Endodermal cell (in vitro differentiated cells): ENCODE data around the gene UCMA. TPM values are rescaled to one million over a fixed set of nuclear protein-coding genes. Genes with fewer than 3 reads are reported as not detected.

ENCODE experiments used
- DNase-seq: peaks from one replicate; pipeline ENCODE4 v3.0.0-alpha.2; 2017
- H3K27ac ChIP-seq: 2 replicates; pipeline ENCODE4 v1.5.1; 2013; ENCODE audit warnings: mild to moderate bottlenecking, low read depth, low read length, moderate library complexity
- H3K27me3 ChIP-seq: 2 replicates; pipeline ENCODE4 v1.6.1; 2013; ENCODE audit warnings: mild to moderate bottlenecking, low read length, moderate library complexity; ENCODE audit not compliant: insufficient read depth, control insufficient read depth, poor library complexity, severe bottlenecking
- H3K36me3 ChIP-seq: 2 replicates; pipeline ENCODE4 v1.7.0; 2013; ENCODE audit warnings: mild to moderate bottlenecking, low read length, moderate library complexity; ENCODE audit not compliant: control insufficient read depth, insufficient read depth
- H3K4me1 ChIP-seq: one replicate; pipeline ENCODE4 v1.7.0; 2013; ENCODE audit warnings: low read length; ENCODE audit not compliant: control insufficient read depth, insufficient read depth
- H3K4me3 ChIP-seq: 2 replicates; pipeline ENCODE4 v1.5.1; 2013; ENCODE audit warnings: mild to moderate bottlenecking, low read length, moderate library complexity
- H3K9ac ChIP-seq: 2 replicates; pipeline ENCODE4 v1.6.1; 2013; ENCODE audit warnings: mild to moderate bottlenecking, low read length, moderate library complexity; ENCODE audit not compliant: poor library complexity, severe bottlenecking; ENCODE audit errors: extremely low read depth
- H3K9me3 ChIP-seq: 2 replicates; pipeline ENCODE4 v1.6.1; 2013; ENCODE audit warnings: mild to moderate bottlenecking, low read length, moderate library complexity; ENCODE audit not compliant: control insufficient read depth
- H3K27ac Mint-ChIP-seq: 2 replicates; pipeline ENCODE4 v1.8.0; 2020; ENCODE audit warnings: mixed read lengths
- H3K27me3 Mint-ChIP-seq: 2 replicates; pipeline ENCODE4 v1.8.0; 2021; ENCODE audit warnings: mild to moderate bottlenecking, mixed read lengths; ENCODE audit not compliant: insufficient read depth
- H3K36me3 Mint-ChIP-seq: 2 replicates; pipeline ENCODE4 v1.8.0; 2020; ENCODE audit warnings: low read depth, mixed read lengths
- H3K4me1 Mint-ChIP-seq: 2 replicates; pipeline ENCODE4 v1.8.0; 2020; ENCODE audit warnings: mixed read lengths
- H3K4me3 Mint-ChIP-seq: 2 replicates; pipeline ENCODE4 v1.8.0; 2020; ENCODE audit warnings: mild to moderate bottlenecking, moderate library complexity, mixed read lengths
- H3K9me3 Mint-ChIP-seq: 2 replicates; pipeline ENCODE4 v1.8.0; 2020; ENCODE audit warnings: mild to moderate bottlenecking, mixed read lengths
- CTCF ChIP-seq: fragments of 200-600 bp; sonication (generic); conservative IDR thresholded peaks from 2 replicates; pipeline ENCODE4 v1.5.0; 2021; ENCODE audit warnings: antibody characterized with exemption, mild to moderate bottlenecking
- WGBS, 2 experiments: methylation state at CpG; one replicate each; pipeline versions ENCODE4 v1.1.5 to v1.1.7; 2013; ENCODE audit warnings: missing lambda C conversion rate in 2 of 2, mixed read lengths in 1 of 2; ENCODE audit not compliant: insufficient coverage in 1 of 2, insufficient read length in 1 of 2; 5-methylcytosine and 5-hydroxymethylcytosine counted together
- total RNA-seq, 2 donors: library from RNA; stranded (reverse); fragmentation: NEBNext Ultra II Directional in 1 of 2; extraction: Animal tissue kit (Norgen Biotek cat#: 25700) in 1 of 2; gene quantifications; 2 replicates in 1 of 2; 3 replicates in 1 of 2; pipeline ENCODE4 v1.2.1, GENCODE V29; 2021

The UCMA gene
- total RNA-seq, 2 donors from 2014 or later, result not detected

- Histone ChIP-seq H3K4me3 (no peak overlapping the region), H3K27ac (no peak overlapping the region), H3K27me3 (no peaks in the 10 kb centered on the region), H3K4me1 (no peaks in the 10 kb centered on the region), H3K36me3 (no peaks in the 10 kb centered on the region), H3K9ac (no peak overlapping the region), H3K9me3 (no peaks in the 10 kb centered on the region)
- H3K27me3 Mint-ChIP-seq, result no peaks in the 10 kb centered on the region
- peaks cover 2% of the 10 kb centered on the region for H3K9me3 Mint-ChIP-seq
- no peak for TF ChIP-seq CTCF
- WGBS, 2 experiments, result 86 to 89% methylated on average over 10 to 12 of the region's 12 CpGs
- DNase-seq, result peak; percentile 57
- peaks cover 20% of the 10 kb centered on the region for H3K4me1 Mint-ChIP-seq
- H3K4me3 Mint-ChIP-seq, result no peak overlapping the region
- H3K27ac Mint-ChIP-seq, result peak overlapping the region; percentile 77
- H3K36me3 Mint-ChIP-seq, result no peaks in the 10 kb centered on the region
Measured at GRCh38 chr10:13272164-13272571, 38.0 kb upstream of the UCMA start.

GRCh38 chr10:13271552-13272163 is 37.5 kb upstream of the UCMA start:
- Histone ChIP-seq H3K36me3 (no peaks in the 10 kb centered on the region), H3K4me3 (no peak overlapping the region), H3K4me1 (no peaks in the 10 kb centered on the region), H3K27me3 (no peaks in the 10 kb centered on the region), H3K9ac (no peak overlapping the region), H3K27ac (no peak overlapping the region), H3K9me3 (no peaks in the 10 kb centered on the region)
- Mint-ChIP-seq H3K9me3 (peaks cover 2% of the 10 kb centered on the region), H3K27ac (peak overlapping the region; percentile 77), H3K27me3 (no peaks in the 10 kb centered on the region), H3K36me3 (no peaks in the 10 kb centered on the region), H3K4me1 (peaks cover 20% of the 10 kb centered on the region), H3K4me3 (no peak overlapping the region)
- TF ChIP-seq CTCF, result peak; percentile 83
- DNase-seq, result peak; percentile 95
- WGBS, 2 experiments, result 53 to 92% methylated on average over 2 to 12 of the region's 14 CpGs

GRCh38 chr10:13270877-13271551 is 36.8 kb upstream of the UCMA start:
- no peak overlapping the region for H3K27ac ChIP-seq
- Mint-ChIP-seq H3K27me3 (no peaks in the 10 kb centered on the region), H3K27ac (no peak overlapping the region), H3K9me3 (peaks cover under 1% of the 10 kb centered on the region), H3K4me3 (no peak overlapping the region), H3K4me1 (peaks cover 20% of the 10 kb centered on the region), H3K36me3 (no peaks in the 10 kb centered on the region)
- H3K27me3 ChIP-seq, result no peaks in the 10 kb centered on the region
- no peaks in the 10 kb centered on the region for H3K4me1 ChIP-seq
- no peak for TF ChIP-seq CTCF
- no peak for DNase-seq
- H3K4me3 ChIP-seq, result no peak overlapping the region
- WGBS, 2 experiments, result 86 to 92% methylated on average over 5 to 9 of the region's 9 CpGs
- no peaks in the 10 kb centered on the region for H3K9me3 ChIP-seq
- no peak overlapping the region for H3K9ac ChIP-seq
- H3K36me3 ChIP-seq, result no peaks in the 10 kb centered on the region
